CD4-positive, alpha-beta T cell treated with Interleukin-17A for 1 hour (primary cell): Measurements from ENCODE around the gene DPYSL3.

Experiments
- DNase-seq: peaks from one replicate; pipeline ENCODE4 v3.0.0-alpha.2; 2020

Gene DPYSL3

GRCh38 chr5:147360816-147361215 is 149.1 kb downstream of the DPYSL3 start:
- no peak for DNase-seq

- DNase-seq, result no peak
Measured at GRCh38 chr5:147359581-147359980, 150.3 kb downstream of the DPYSL3 start.

GRCh38 chr5:147359101-147359500 is 150.8 kb downstream of the DPYSL3 start:
- DNase-seq, result no peak

- DNase-seq, result no peak
Measured at GRCh38 chr5:147349241-147349640, 160.6 kb downstream of the DPYSL3 start.

GRCh38 chr5:147348451-147348850 is 161.4 kb downstream of the DPYSL3 start:
- DNase-seq, result no peak

GRCh38 chr5:147348046-147348445 is 161.8 kb downstream of the DPYSL3 start:
- DNase-seq, result no peak

- no peak for DNase-seq
Measured at GRCh38 chr5:147346006-147346561, 163.8 kb downstream of the DPYSL3 start.

- DNase-seq, result no peak
Measured at GRCh38 chr5:147344861-147345260, 165.0 kb downstream of the DPYSL3 start.

GRCh38 chr5:147341345-147341744 is 168.5 kb downstream of the DPYSL3 start:
- no peak for DNase-seq

GRCh38 chr5:147340941-147341340 is 168.9 kb downstream of the DPYSL3 start:
- no peak for DNase-seq
